ENCODE results near the gene SMCO1.
"Not testable (repeated sequence)": the region's sequence is repeated elsewhere in the genome, so short reads cannot be mapped to it uniquely, and the experiment has no call there.

SMCO1 gene

DNA sequence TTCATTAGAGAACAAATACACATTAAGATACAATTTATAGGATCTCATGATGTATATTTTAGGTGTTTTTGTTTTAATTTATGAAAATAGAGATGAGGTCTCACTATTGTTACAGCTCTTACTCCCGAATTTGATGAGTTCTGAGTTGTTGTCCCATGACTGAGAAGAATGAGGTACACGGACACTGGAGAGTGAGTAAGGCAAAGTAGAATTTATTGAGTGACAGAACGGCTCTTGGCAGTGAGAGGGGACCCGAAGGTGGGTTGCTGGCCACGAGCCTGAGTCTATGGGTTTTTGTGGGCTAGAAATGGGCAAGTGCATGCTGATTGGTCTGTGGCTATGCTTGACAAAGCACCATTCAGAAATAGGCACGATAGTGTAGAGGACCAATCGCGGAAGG is 8.5 kb downstream of the SMCO1 start:
- H3K27ac ChIP-seq = no peak overlapping the region

DNA sequence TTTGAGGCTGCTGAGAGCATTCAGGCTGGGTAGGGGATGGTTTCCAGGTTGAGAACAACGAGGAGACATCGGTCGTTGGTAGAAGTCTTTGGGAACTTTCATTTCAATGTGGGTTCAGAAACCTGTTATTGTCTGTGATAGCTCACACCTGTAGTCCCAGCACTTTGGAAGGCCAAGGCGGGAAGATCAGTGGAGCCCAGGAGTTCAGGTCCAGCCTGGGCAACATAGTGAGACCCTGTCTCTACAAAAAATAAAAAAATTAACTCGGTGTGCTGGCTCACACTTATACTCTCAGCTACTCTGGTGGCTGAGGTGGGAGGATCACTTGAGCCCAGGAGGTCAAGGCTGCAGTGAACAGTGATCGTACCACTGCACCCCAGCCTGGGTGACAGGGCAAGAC is 10.6 kb downstream of the SMCO1 start:
- no peak for DNase-seq (ENCODE audit: low spot score)
- peak overlapping the region in 1 of 2 donors; percentile 99 for H3K27ac ChIP-seq
- H3K4me3 ChIP-seq = peak overlapping the region; percentile 96
- TF ChIP-seq, protein P1, sequence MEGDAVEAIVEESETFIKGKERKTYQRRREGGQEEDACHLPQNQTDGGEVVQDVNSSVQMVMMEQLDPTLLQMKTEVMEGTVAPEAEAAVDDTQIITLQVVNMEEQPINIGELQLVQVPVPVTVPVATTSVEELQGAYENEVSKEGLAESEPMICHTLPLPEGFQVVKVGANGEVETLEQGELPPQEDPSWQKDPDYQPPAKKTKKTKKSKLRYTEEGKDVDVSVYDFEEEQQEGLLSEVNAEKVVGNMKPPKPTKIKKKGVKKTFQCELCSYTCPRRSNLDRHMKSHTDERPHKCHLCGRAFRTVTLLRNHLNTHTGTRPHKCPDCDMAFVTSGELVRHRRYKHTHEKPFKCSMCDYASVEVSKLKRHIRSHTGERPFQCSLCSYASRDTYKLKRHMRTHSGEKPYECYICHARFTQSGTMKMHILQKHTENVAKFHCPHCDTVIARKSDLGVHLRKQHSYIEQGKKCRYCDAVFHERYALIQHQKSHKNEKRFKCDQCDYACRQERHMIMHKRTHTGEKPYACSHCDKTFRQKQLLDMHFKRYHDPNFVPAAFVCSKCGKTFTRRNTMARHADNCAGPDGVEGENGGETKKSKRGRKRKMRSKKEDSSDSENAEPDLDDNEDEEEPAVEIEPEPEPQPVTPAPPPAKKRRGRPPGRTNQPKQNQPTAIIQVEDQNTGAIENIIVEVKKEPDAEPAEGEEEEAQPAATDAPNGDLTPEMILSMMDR (IDR thresholded peaks at IDR 0.05) = no peak

More for the DNA sequence above, 8.5 kb downstream of the SMCO1 start:
- no peak for DNase-seq (ENCODE audit: low spot score)
- no peak overlapping the region for H3K4me3 ChIP-seq
- TF ChIP-seq, protein P1 (IDR thresholded peaks at IDR 0.05) = no peak

- peak overlapping the region; percentile 96 for H3K4me3 ChIP-seq
- not testable (repeated sequence) for DNase-seq (ENCODE audit: low spot score)
- H3K27ac ChIP-seq = peak overlapping the region; percentile 92 to 99
These were observed 11.1 kb downstream of the SMCO1 start for GRCh38 chr3:196504077-196504398.

GRCh38 chr3:196503196-196504076 is 11.7 kb downstream of the SMCO1 start, which contains the start of gene RNF168:
TSS of gene RNF168 (minus strand) at chr3:196503768. CDS start at chr3:196503173, 595 bp downstream.
- Histone ChIP-seq H3K27ac (peak within 1 kb of the TSS; percentile 92 to 99), H3K4me3 (peak within 1 kb of the TSS; percentile 96)
- TF ChIP-seq, protein P1 (IDR thresholded peaks at IDR 0.05) = no peak
- DNase-seq (ENCODE audit: low spot score) = peak; percentile 96

DNA sequence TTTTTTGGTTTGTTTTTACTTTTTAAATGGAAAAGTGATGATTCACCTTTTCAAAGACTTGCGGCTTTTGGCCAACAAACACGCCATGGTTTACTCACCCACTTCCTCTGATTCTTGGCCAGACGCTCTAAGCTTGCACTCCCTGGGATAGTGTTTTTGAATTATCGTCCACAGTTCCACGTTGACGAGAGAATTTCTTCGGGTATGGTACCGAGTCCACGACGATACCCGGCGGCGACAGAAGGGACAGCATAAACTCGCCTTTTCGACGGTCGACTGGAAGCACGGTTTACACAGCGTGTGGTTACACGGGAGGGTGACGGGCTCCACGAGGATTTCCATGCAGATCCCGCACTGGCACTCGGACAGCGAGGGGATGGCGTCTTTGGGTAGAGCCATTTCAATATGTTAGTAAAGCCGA is 12.4 kb downstream of the SMCO1 start:
- Histone ChIP-seq H3K4me3 (peak overlapping the region; percentile 96), H3K27ac (peak overlapping the region; percentile 92 to 99)
- TF ChIP-seq, protein P1 (IDR thresholded peaks at IDR 0.05) = no peak
- peak; percentile 76 for DNase-seq (ENCODE audit: low spot score)

GRCh38 chr3:196501316-196502044 is 13.7 kb downstream of the SMCO1 start:
- no peak for DNase-seq (ENCODE audit: low spot score)
- peak overlapping the region; percentile 96 for H3K4me3 ChIP-seq
- H3K27ac ChIP-seq = peak overlapping the region; percentile 25 to 92
- TF ChIP-seq, protein P1 (IDR thresholded peaks at IDR 0.05) = no peak

- TF ChIP-seq, protein P1 (IDR thresholded peaks at IDR 0.05) = no peak
- Histone ChIP-seq H3K27ac (no peak overlapping the region), H3K4me3 (peak overlapping the region; percentile 96)
- DNase-seq (ENCODE audit: low spot score) = no peak
These were observed 15.2 kb downstream of the SMCO1 start for GRCh38 chr3:196499807-196500524.

All from coronary artery (tissue), 2 donors.